ENCODE data around the gene SLC50A1. TPM values are rescaled to one million over a fixed set of nuclear protein-coding genes. Genes with fewer than 3 reads are reported as not detected.

Gene SLC50A1
- total and polyA plus RNA-seq, 4 donors = 12.7 to 23.3 (median 18.2) TPM

DNA sequence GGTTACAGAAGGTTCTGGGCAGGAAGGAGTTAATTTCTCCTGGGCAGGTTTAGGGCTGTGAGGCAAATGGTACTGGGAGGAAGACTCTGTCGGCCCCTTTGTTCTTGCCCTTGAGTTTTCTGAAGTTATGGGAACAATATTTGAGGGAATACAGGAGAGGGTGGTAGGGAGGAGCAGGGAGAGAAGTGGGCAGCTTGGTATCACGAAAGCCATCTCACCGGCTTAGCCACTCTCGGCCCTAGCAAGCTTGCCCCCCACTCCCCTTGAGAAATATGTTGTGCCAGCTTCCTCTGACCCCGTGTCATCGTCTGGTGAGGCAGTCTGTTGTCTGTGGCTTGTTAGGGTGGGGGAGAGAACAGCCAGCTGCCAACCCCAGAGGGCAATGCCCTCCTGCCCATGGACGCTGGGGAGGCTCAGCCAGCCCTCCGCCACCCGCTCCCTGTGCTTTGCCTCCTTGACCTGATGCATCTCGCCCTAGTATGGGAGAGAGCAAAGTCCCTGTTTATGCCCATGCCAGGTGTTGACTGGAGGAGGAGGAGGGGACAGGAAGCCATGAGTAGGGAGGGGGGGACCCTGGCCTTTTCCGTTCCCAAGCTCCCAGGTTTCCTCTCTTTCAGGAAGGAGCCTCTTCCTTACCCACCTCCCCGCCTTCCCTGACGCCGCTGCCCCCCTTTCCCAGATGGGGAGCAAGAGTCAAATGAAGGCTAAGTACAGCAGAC lies 6.7 kb upstream of the SLC50A1 start (continued):
- TF ChIP-seq, protein P1, sequence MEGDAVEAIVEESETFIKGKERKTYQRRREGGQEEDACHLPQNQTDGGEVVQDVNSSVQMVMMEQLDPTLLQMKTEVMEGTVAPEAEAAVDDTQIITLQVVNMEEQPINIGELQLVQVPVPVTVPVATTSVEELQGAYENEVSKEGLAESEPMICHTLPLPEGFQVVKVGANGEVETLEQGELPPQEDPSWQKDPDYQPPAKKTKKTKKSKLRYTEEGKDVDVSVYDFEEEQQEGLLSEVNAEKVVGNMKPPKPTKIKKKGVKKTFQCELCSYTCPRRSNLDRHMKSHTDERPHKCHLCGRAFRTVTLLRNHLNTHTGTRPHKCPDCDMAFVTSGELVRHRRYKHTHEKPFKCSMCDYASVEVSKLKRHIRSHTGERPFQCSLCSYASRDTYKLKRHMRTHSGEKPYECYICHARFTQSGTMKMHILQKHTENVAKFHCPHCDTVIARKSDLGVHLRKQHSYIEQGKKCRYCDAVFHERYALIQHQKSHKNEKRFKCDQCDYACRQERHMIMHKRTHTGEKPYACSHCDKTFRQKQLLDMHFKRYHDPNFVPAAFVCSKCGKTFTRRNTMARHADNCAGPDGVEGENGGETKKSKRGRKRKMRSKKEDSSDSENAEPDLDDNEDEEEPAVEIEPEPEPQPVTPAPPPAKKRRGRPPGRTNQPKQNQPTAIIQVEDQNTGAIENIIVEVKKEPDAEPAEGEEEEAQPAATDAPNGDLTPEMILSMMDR (IDR thresholded peaks at IDR 0.05; ENCODE audit: low read depth, low read length, missing input control) = no peak

DNA sequence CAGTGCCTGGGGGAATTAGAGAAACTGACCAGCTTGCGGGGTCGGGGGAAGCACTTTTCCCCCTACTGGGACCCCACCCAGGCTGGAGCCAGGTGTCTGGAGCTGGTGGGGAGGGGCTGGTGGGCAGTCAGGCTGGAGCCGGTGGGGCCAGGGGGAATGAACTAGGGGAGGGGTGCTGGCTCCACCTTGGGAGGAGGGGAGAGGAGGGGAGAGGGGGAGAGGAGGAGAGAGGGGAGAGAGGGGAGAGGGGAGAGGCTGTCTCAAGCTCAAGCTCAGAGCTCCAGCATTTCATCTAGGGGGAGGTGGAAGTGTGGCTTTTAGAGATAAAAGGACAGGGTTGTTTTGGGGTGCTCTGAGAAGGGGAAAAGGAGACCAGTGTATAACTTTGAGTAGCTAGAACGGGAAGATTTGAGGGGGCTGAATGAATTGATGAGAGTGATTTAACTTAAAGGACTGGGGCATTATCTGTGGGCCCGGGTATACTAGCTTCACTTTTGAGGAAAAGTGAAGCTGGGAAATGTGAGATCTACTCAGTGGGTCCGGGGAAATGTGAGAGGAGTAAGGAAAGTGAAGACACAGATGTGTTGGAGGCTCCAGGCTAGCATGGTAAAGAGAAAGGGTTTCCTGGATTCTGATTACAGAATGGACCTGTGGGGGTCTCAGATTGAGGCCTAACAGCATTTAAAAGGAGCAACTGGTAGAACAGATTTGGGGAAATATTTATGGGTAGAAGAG lies 5.2 kb upstream of the SLC50A1 start:
- no peaks in the 10 kb centered on the region for H3K9me3 ChIP-seq (ENCODE audit: control insufficient read depth in 4 of 4, low read length in 3 of 4)
- H3K27me3 ChIP-seq (ENCODE audit: control insufficient read depth in 4 of 4, insufficient read depth in 4 of 4, low read length in 3 of 4) = no peaks in the 10 kb centered on the region
- H3K4me1 ChIP-seq (ENCODE audit: control insufficient read depth in 4 of 4, insufficient read depth in 4 of 4, low read length in 3 of 4) = peaks cover 0 to 48% (median 35%) of the 10 kb centered on the region in 4 donors
- TF ChIP-seq SP1 (IDR thresholded peaks at IDR 0.05) = no peak
- TF ChIP-seq FOXA1 (IDR thresholded peaks at IDR 0.05) = no peak
- TF ChIP-seq, protein P2, sequence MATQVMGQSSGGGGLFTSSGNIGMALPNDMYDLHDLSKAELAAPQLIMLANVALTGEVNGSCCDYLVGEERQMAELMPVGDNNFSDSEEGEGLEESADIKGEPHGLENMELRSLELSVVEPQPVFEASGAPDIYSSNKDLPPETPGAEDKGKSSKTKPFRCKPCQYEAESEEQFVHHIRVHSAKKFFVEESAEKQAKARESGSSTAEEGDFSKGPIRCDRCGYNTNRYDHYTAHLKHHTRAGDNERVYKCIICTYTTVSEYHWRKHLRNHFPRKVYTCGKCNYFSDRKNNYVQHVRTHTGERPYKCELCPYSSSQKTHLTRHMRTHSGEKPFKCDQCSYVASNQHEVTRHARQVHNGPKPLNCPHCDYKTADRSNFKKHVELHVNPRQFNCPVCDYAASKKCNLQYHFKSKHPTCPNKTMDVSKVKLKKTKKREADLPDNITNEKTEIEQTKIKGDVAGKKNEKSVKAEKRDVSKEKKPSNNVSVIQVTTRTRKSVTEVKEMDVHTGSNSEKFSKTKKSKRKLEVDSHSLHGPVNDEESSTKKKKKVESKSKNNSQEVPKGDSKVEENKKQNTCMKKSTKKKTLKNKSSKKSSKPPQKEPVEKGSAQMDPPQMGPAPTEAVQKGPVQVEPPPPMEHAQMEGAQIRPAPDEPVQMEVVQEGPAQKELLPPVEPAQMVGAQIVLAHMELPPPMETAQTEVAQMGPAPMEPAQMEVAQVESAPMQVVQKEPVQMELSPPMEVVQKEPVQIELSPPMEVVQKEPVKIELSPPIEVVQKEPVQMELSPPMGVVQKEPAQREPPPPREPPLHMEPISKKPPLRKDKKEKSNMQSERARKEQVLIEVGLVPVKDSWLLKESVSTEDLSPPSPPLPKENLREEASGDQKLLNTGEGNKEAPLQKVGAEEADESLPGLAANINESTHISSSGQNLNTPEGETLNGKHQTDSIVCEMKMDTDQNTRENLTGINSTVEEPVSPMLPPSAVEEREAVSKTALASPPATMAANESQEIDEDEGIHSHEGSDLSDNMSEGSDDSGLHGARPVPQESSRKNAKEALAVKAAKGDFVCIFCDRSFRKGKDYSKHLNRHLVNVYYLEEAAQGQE (IDR thresholded peaks at IDR 0.05) = no peak
- TF ChIP-seq HNF4G (IDR thresholded peaks at IDR 0.05) = no peak
- TF ChIP-seq, protein P3, sequence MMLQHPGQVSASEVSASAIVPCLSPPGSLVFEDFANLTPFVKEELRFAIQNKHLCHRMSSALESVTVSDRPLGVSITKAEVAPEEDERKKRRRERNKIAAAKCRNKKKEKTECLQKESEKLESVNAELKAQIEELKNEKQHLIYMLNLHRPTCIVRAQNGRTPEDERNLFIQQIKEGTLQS (IDR thresholded peaks at IDR 0.05) = no peak
- TF ChIP-seq, protein P4, sequence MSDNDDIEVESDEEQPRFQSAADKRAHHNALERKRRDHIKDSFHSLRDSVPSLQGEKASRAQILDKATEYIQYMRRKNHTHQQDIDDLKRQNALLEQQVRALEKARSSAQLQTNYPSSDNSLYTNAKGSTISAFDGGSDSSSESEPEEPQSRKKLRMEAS (IDR thresholded peaks at IDR 0.05) = no peak
- TF ChIP-seq GABPA (IDR thresholded peaks at IDR 0.05 in 1 of 2, conservative IDR thresholded peaks at IDR 0.05 in 1 of 2) = no peak
- no peak for TF ChIP-seq TAF1 (conservative IDR thresholded peaks at IDR 0.05)
- no peak for TF ChIP-seq HNF4A (conservative IDR thresholded peaks at IDR 0.05)
- TF ChIP-seq YY1 (IDR thresholded peaks at IDR 0.05) = no peak
- no peak for TF ChIP-seq EGR1 (IDR thresholded peaks at IDR 0.05; ENCODE audit: low read depth in 2 of 2)
- TF ChIP-seq FOXA2 (IDR thresholded peaks at IDR 0.05) = no peak
- TF ChIP-seq, protein P5, sequence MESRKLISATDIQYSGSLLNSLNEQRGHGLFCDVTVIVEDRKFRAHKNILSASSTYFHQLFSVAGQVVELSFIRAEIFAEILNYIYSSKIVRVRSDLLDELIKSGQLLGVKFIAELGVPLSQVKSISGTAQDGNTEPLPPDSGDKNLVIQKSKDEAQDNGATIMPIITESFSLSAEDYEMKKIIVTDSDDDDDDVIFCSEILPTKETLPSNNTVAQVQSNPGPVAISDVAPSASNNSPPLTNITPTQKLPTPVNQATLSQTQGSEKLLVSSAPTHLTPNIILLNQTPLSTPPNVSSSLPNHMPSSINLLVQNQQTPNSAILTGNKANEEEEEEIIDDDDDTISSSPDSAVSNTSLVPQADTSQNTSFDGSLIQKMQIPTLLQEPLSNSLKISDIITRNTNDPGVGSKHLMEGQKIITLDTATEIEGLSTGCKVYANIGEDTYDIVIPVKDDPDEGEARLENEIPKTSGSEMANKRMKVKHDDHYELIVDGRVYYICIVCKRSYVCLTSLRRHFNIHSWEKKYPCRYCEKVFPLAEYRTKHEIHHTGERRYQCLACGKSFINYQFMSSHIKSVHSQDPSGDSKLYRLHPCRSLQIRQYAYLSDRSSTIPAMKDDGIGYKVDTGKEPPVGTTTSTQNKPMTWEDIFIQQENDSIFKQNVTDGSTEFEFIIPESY (IDR thresholded peaks at IDR 0.05) = no peak
- TF ChIP-seq RAD21 (IDR thresholded peaks at IDR 0.05) = no peak
- TF ChIP-seq, protein P1 (IDR thresholded peaks at IDR 0.05; ENCODE audit: low read depth, low read length, missing input control) = no peak
- TF ChIP-seq NR2F2 (IDR thresholded peaks at IDR 0.05) = no peak
- TF ChIP-seq JUND (IDR thresholded peaks at IDR 0.05) = no peak
- TF ChIP-seq RXRA (IDR thresholded peaks at IDR 0.05) = no peak
- H3K36me3 ChIP-seq (ENCODE audit: control insufficient read depth in 4 of 4, insufficient read depth in 3 of 4, low read depth in 1 of 4, low read length in 3 of 4) = peaks cover 8 to 26% (median 19%) of the 10 kb centered on the region in 4 donors
- peak overlapping the region; percentile 62 to 99 (median 93) for H3K4me3 ChIP-seq (ENCODE audit: low read depth in 1 of 3, low read length in 3 of 3)
- 13% methylated on average over 6 of the region's 6 CpGs for WGBS
- peak overlapping the region; percentile 99 to 100 for H3K27ac ChIP-seq (ENCODE audit: low read depth in 1 of 2, low read length in 2 of 2)
- no peak for DNase-seq (ENCODE audit: low spot score)
- peak overlapping the region; percentile 99 to 100 for H3K9ac ChIP-seq (ENCODE audit: low read depth in 1 of 2, low read length in 2 of 2)

Data from liver (tissue), 9 donors.